CD14-positive monocyte (primary cell): ENCODE data around the gene WDR33. TPM values are rescaled to one million over a fixed set of nuclear protein-coding genes. Genes with fewer than 3 reads are reported as not detected.

ENCODE experiments used
- DNase-seq, 3 donors: peaks; one replicate each; pipeline ENCODE4 v3.0.0-alpha.2; 2011 to 2022
- H2AFZ ChIP-seq: 2 replicates; pipeline ENCODE4 v1.6.0; 2012; ENCODE audit warnings: mild to moderate bottlenecking, low read depth, low read length, inconsistent platforms; ENCODE audit not compliant: insufficient read depth, poor library complexity, severe bottlenecking
- H3K27ac ChIP-seq, 2 donors: 1 replicate in 1 of 2; 2 replicates in 1 of 2; pipeline ENCODE4 v1.5.1; 2012 to 2013; ENCODE audit warnings: low read length in 2 of 2, control low read depth in 1 of 2, inconsistent platforms in 1 of 2, low read depth in 1 of 2, mild to moderate bottlenecking in 1 of 2
- H3K27me3 ChIP-seq, 2 donors: one replicate each; pipeline versions ENCODE4 v1.6.0 to v1.6.1; 2011 to 2013; ENCODE audit warnings: low read length in 2 of 2; ENCODE audit not compliant: control insufficient read depth in 2 of 2, insufficient read depth in 2 of 2
- H3K36me3 ChIP-seq, 2 donors: replicated peaks in 1 of 2; 1 replicate in 1 of 2; 2 replicates in 1 of 2; pipeline versions ENCODE4 v1.5.1 to v1.6.1; 2012 to 2013; ENCODE audit warnings: low read length in 2 of 2, control low read depth in 1 of 2, inconsistent platforms in 1 of 2, mild to moderate bottlenecking in 1 of 2; ENCODE audit not compliant: insufficient read depth in 2 of 2, control insufficient read depth in 1 of 2
- H3K4me1 ChIP-seq, 2 donors: 1 replicate in 1 of 2; 2 replicates in 1 of 2; pipeline versions ENCODE4 v1.5.1 to v1.6.1; 2012 to 2013; ENCODE audit warnings: low read length in 2 of 2, control low read depth in 1 of 2, inconsistent platforms in 1 of 2, mild to moderate bottlenecking in 1 of 2, moderate library complexity in 1 of 2; ENCODE audit not compliant: insufficient read depth in 2 of 2, control insufficient read depth in 1 of 2
- H3K4me2 ChIP-seq: replicated peaks from 2 replicates; pipeline ENCODE3; 2012; ENCODE audit warnings: low read length, moderate library complexity, mild to moderate bottlenecking; ENCODE audit not compliant: poor library complexity, severe bottlenecking; ENCODE audit errors: extremely low read depth
- H3K4me3 ChIP-seq, 3 experiments: fragments of 200-600 bp in 1 of 3; sonication (generic) in 1 of 3; replicated peaks in 1 of 3; 1 replicate in 2 of 3; 2 replicates in 1 of 3; pipeline ENCODE4 v1.5.1; 2011 to 2013; ENCODE audit warnings: low read length in 3 of 3, mild to moderate bottlenecking in 3 of 3, control low read depth in 2 of 3, low read depth in 2 of 3, inconsistent platforms in 1 of 3, moderate library complexity in 1 of 3
- H3K79me2 ChIP-seq: 2 replicates; pipeline ENCODE4 v1.6.0; 2012; ENCODE audit warnings: mild to moderate bottlenecking, control low read depth, inconsistent platforms, low read length, moderate library complexity; ENCODE audit not compliant: insufficient read depth
- H3K9ac ChIP-seq: 2 replicates; pipeline ENCODE4 v1.6.0; 2017; ENCODE audit warnings: low read length, mild to moderate bottlenecking; ENCODE audit not compliant: insufficient read depth, poor library complexity, severe bottlenecking
- H3K9me3 ChIP-seq, 2 donors: replicated peaks in 1 of 2; 1 replicate in 1 of 2; 2 replicates in 1 of 2; pipeline versions ENCODE4 v1.5.1 to v1.6.1; 2012 to 2013; ENCODE audit warnings: low read length in 2 of 2, control low read depth in 1 of 2; ENCODE audit not compliant: control insufficient read depth in 1 of 2, insufficient read depth in 1 of 2
- H4K20me1 ChIP-seq: 2 replicates; pipeline ENCODE4 v1.6.0; 2012; ENCODE audit warnings: mild to moderate bottlenecking, low read length, control low read depth, moderate library complexity; ENCODE audit not compliant: insufficient read depth
- H3K27ac Mint-ChIP-seq, 7 donors: one replicate each; pipeline ENCODE4 v1.8.0; 2020; ENCODE audit warnings: mild to moderate bottlenecking in 7 of 7, mixed read lengths in 7 of 7, moderate library complexity in 6 of 7, inconsistent platforms in 2 of 7
- H3K27me3 Mint-ChIP-seq, 3 donors: one replicate each; pipeline ENCODE4 v1.8.0; 2021 to 2022; ENCODE audit warnings: low read depth in 3 of 3, mild to moderate bottlenecking in 3 of 3, mixed read lengths in 3 of 3, moderate library complexity in 3 of 3, inconsistent platforms in 1 of 3
- H3K36me3 Mint-ChIP-seq, 2 donors: one replicate each; pipeline ENCODE4 v1.8.0; 2020; ENCODE audit warnings: mixed read lengths in 2 of 2, inconsistent platforms in 1 of 2, mild to moderate bottlenecking in 1 of 2
- H3K4me1 Mint-ChIP-seq: one replicate; pipeline ENCODE4 v1.8.0; 2020; ENCODE audit warnings: mild to moderate bottlenecking, mixed read lengths
- H3K4me3 Mint-ChIP-seq, 2 donors: one replicate each; pipeline ENCODE4 v1.8.0; 2020; ENCODE audit warnings: mild to moderate bottlenecking in 2 of 2, mixed read lengths in 2 of 2, moderate library complexity in 1 of 2
- H3K9me3 Mint-ChIP-seq, 7 donors: one replicate each; pipeline ENCODE4 v1.8.0; 2020 to 2022; ENCODE audit warnings: mixed read lengths in 7 of 7, mild to moderate bottlenecking in 6 of 7, moderate library complexity in 6 of 7, inconsistent platforms in 2 of 7
- CTCF ChIP-seq: fragments of 200-600 bp; IDR thresholded peaks from one replicate; pipeline ENCODE4 v1.8.0; 2022; ENCODE audit warnings: antibody characterized with exemption, mild to moderate bottlenecking
- WGBS: methylation state at CpG from one replicate; pipeline ENCODE4 v1.1.5; 2013; ENCODE audit warnings: missing lambda C conversion rate; ENCODE audit not compliant: insufficient coverage; 5-methylcytosine and 5-hydroxymethylcytosine counted together
- intact Hi-C, 2 donors: fragments of 100-400 bp; cut with micrococcal nuclease; formaldehyde crosslinking; loops; one replicate each; pipeline versions ENCODE4 v1.15.0 to v1.15.1; 2023
- polyA plus RNA-seq, 3 donors: library from polyadenylated mRNA; depleted of rRNA in 1 of 3; unstranded in 2 of 3; stranded (reverse) in 1 of 3; fragments of 300-500 nt in 2 of 3; fragments of >200 nt in 1 of 3; fragmentation: Illumina TruSeq in 2 of 3; gene quantifications; 1 replicate in 2 of 3; 2 replicates in 1 of 3; pipeline ENCODE4 v1.2.3, GENCODE V29; 2012 to 2021

The WDR33 gene
- polyA plus RNA-seq, 3 donors = 12.5 to 19.6 (median 12.6) TPM

GRCh38 chr2:127669056-127669455 lies 141.9 kb downstream of the WDR33 start:
- no peak overlapping the region for H3K4me3 ChIP-seq
- no peak overlapping the region for H3K9ac ChIP-seq
- no peak for TF ChIP-seq CTCF
- H3K36me3 ChIP-seq = no peaks in the 10 kb centered on the region
- no peaks in the 10 kb centered on the region for H3K79me2 ChIP-seq
- no peaks in the 10 kb centered on the region for H3K36me3 Mint-ChIP-seq
- H3K4me1 ChIP-seq = no peaks in the 10 kb centered on the region
- whole genome bisulfite sequencing = 100% methylated on average over 3 of the region's 7 CpGs
- no peak overlapping the region for H3K27ac ChIP-seq
- H3K4me2 ChIP-seq = no peak overlapping the region
- no peak overlapping the region for H3K27ac Mint-ChIP-seq
- peaks cover 0 to 5% (median 2%) of the 10 kb centered on the region in 7 donors for H3K9me3 Mint-ChIP-seq
- no peaks in the 10 kb centered on the region for H4K20me1 ChIP-seq
- H3K9me3 ChIP-seq = peaks cover 0 to 7% of the 10 kb centered on the region in 2 donors
- H3K27me3 Mint-ChIP-seq = peaks cover 63 to 90% (median 70%) of the 10 kb centered on the region in 3 donors
- no peak overlapping the region for H3K4me3 Mint-ChIP-seq
- intact Hi-C loops = no loop called here
- peaks cover 26 to 56% of the 10 kb centered on the region in 2 donors for H3K27me3 ChIP-seq
- no peak overlapping the region for H2AFZ ChIP-seq
- no peak for DNase-seq
- H3K4me1 Mint-ChIP-seq = no peaks in the 10 kb centered on the region

GRCh38 chr2:127665267-127665893 lies 145.6 kb downstream of the WDR33 start:
- no peak for TF ChIP-seq CTCF
- H3K27ac Mint-ChIP-seq = no peak overlapping the region
- H3K79me2 ChIP-seq = no peaks in the 10 kb centered on the region
- peaks cover 0 to 7% of the 10 kb centered on the region in 2 donors for H3K9me3 ChIP-seq
- H3K27me3 ChIP-seq = peaks cover 36 to 52% of the 10 kb centered on the region in 2 donors
- H3K9me3 Mint-ChIP-seq = peaks cover 0 to 7% (median 0%) of the 10 kb centered on the region in 7 donors
- H3K27ac ChIP-seq = no peak overlapping the region
- no peak for DNase-seq
- no peak overlapping the region for H3K4me3 ChIP-seq
- H4K20me1 ChIP-seq = no peaks in the 10 kb centered on the region
- H3K36me3 ChIP-seq = no peaks in the 10 kb centered on the region
- no peak overlapping the region for H3K9ac ChIP-seq
- no peak overlapping the region for H3K4me2 ChIP-seq
- peaks cover 4% of the 10 kb centered on the region for H3K4me1 Mint-ChIP-seq
- H3K36me3 Mint-ChIP-seq = peaks cover 0 to 3% of the 10 kb centered on the region in 2 donors
- WGBS = no CpG with 5 or more reads among the region's 8 CpGs
- H3K4me1 ChIP-seq = no peaks in the 10 kb centered on the region
- no peak overlapping the region for H2AFZ ChIP-seq
- peaks cover 50 to 73% (median 63%) of the 10 kb centered on the region in 3 donors for H3K27me3 Mint-ChIP-seq
- H3K4me3 Mint-ChIP-seq = peak overlapping the region in 1 of 2 donors; percentile 39
- intact Hi-C loops = no loop called here
